GM23338 (cell line): ENCODE data around the gene BNC2. TPM values are rescaled to one million over a fixed set of nuclear protein-coding genes. Genes with fewer than 3 reads are reported as not detected.

Experiments used
- ETS1 ChIP-seq: IDR thresholded peaks from 2 replicates; pipeline ENCODE4 v1.6.1; 2016; ENCODE audit warnings: antibody characterized with exemption
- EZH2phosphoT487 ChIP-seq: fragments of 200-600 bp; sonication (generic); IDR thresholded peaks from one replicate; pipeline ENCODE4 v1.8.1; 2018; ENCODE audit warnings: antibody characterized with exemption; ENCODE audit not compliant: unreplicated experiment
- NANOG ChIP-seq: IDR thresholded peaks from 2 replicates; pipeline ENCODE4 v1.6.1; 2016; ENCODE audit warnings: antibody characterized with exemption, borderline replicate concordance
- POLR2AphosphoS5 ChIP-seq: IDR thresholded peaks from 2 replicates; pipeline ENCODE4 v1.6.1; 2016; ENCODE audit warnings: antibody characterized with exemption, low read depth
- STAT1 ChIP-seq: IDR thresholded peaks from one replicate; pipeline ENCODE4 v1.6.1; 2016; ENCODE audit warnings: antibody characterized with exemption; ENCODE audit not compliant: unreplicated experiment
- polyA plus RNA-seq: library from polyadenylated mRNA; unstranded; fragments of >200 nt; fragmentation: Nextera tagmentation; extraction: Ambion mirVana; gene quantifications from 2 replicates; pipeline ENCODE4 v1.2.1, GENCODE V29; 2016
- total RNA-seq: library from RNA; depleted of rRNA; stranded (reverse); fragments of >200 nt; shearing (Covaris generic); gene quantifications from 2 replicates; pipeline ENCODE4 v1.2.3, GENCODE V29; 2014
- TF ChIP-seq, protein P1 (sequence below): fragments of 250-450 bp; sonication (Bioruptor Pico); IDR thresholded peaks from 2 replicates; pipeline ENCODE4 v1.5.0; 2020; ENCODE audit warnings: mild to moderate bottlenecking, moderate library complexity
- TF ChIP-seq, protein P2 (sequence below): IDR thresholded peaks from one replicate; pipeline ENCODE4 v1.6.1; 2018; ENCODE audit warnings: antibody characterized with exemption; ENCODE audit not compliant: unreplicated experiment

The BNC2 gene
- total and polyA plus RNA-seq, 2 experiments from 2014 or later, result 12.7 to 13.2 TPM

- TF ChIP-seq, protein P1, sequence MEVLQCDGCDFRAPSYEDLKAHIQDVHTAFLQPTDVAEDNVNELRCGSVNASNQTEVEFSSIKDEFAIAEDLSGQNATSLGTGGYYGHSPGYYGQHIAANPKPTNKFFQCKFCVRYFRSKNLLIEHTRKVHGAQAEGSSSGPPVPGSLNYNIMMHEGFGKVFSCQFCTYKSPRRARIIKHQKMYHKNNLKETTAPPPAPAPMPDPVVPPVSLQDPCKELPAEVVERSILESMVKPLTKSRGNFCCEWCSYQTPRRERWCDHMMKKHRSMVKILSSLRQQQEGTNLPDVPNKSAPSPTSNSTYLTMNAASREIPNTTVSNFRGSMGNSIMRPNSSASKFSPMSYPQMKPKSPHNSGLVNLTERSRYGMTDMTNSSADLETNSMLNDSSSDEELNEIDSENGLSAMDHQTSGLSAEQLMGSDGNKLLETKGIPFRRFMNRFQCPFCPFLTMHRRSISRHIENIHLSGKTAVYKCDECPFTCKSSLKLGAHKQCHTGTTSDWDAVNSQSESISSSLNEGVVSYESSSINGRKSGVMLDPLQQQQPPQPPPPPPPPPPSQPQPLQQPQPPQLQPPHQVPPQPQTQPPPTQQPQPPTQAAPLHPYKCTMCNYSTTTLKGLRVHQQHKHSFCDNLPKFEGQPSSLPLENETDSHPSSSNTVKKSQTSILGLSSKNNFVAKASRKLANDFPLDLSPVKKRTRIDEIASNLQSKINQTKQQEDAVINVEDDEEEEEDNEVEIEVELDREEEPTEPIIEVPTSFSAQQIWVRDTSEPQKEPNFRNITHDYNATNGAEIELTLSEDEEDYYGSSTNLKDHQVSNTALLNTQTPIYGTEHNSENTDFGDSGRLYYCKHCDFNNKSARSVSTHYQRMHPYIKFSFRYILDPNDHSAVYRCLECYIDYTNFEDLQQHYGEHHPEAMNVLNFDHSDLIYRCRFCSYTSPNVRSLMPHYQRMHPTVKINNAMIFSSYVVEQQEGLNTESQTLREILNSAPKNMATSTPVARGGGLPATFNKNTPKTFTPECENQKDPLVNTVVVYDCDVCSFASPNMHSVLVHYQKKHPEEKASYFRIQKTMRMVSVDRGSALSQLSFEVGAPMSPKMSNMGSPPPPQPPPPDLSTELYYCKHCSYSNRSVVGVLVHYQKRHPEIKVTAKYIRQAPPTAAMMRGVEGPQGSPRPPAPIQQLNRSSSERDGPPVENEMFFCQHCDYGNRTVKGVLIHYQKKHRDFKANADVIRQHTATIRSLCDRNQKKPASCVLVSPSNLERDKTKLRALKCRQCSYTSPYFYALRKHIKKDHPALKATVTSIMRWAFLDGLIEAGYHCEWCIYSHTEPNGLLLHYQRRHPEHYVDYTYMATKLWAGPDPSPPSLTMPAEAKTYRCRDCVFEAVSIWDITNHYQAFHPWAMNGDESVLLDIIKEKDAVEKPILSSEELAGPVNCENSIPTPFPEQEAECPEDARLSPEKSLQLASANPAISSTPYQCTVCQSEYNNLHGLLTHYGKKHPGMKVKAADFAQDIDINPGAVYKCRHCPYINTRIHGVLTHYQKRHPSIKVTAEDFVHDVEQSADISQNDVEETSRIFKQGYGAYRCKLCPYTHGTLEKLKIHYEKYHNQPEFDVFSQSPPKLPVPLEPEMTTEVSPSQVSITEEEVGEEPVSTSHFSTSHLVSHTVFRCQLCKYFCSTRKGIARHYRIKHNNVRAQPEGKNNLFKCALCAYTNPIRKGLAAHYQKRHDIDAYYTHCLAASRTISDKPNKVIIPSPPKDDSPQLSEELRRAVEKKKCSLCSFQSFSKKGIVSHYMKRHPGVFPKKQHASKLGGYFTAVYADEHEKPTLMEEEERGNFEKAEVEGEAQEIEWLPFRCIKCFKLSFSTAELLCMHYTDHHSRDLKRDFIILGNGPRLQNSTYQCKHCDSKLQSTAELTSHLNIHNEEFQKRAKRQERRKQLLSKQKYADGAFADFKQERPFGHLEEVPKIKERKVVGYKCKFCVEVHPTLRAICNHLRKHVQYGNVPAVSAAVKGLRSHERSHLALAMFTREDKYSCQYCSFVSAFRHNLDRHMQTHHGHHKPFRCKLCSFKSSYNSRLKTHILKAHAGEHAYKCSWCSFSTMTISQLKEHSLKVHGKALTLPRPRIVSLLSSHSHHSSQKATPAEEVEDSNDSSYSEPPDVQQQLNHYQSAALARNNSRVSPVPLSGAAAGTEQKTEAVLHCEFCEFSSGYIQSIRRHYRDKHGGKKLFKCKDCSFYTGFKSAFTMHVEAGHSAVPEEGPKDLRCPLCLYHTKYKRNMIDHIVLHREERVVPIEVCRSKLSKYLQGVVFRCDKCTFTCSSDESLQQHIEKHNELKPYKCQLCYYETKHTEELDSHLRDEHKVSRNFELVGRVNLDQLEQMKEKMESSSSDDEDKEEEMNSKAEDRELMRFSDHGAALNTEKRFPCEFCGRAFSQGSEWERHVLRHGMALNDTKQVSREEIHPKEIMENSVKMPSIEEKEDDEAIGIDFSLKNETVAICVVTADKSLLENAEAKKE (CRISPR knock-in tag), result no peak
- TF ChIP-seq ETS1 (no peak), STAT1 (no peak), NANOG (no peak), EZH2phosphoT487 (no peak), POLR2AphosphoS5 (no peak)
- TF ChIP-seq, protein P2, sequence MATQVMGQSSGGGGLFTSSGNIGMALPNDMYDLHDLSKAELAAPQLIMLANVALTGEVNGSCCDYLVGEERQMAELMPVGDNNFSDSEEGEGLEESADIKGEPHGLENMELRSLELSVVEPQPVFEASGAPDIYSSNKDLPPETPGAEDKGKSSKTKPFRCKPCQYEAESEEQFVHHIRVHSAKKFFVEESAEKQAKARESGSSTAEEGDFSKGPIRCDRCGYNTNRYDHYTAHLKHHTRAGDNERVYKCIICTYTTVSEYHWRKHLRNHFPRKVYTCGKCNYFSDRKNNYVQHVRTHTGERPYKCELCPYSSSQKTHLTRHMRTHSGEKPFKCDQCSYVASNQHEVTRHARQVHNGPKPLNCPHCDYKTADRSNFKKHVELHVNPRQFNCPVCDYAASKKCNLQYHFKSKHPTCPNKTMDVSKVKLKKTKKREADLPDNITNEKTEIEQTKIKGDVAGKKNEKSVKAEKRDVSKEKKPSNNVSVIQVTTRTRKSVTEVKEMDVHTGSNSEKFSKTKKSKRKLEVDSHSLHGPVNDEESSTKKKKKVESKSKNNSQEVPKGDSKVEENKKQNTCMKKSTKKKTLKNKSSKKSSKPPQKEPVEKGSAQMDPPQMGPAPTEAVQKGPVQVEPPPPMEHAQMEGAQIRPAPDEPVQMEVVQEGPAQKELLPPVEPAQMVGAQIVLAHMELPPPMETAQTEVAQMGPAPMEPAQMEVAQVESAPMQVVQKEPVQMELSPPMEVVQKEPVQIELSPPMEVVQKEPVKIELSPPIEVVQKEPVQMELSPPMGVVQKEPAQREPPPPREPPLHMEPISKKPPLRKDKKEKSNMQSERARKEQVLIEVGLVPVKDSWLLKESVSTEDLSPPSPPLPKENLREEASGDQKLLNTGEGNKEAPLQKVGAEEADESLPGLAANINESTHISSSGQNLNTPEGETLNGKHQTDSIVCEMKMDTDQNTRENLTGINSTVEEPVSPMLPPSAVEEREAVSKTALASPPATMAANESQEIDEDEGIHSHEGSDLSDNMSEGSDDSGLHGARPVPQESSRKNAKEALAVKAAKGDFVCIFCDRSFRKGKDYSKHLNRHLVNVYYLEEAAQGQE, result no peak
Observed at GRCh38 chr9:16755467-16756160, 114.9 kb downstream of the BNC2 start (continued).
